Astrocyte (in vitro differentiated cells and primary cell): ENCODE results near the gene SPATA31E1.

ENCODE experiments used
- CTCF ChIP-seq: IDR thresholded peaks from 2 replicates; pipeline ENCODE4 v1.5.1; 2011; ENCODE audit warnings: low read depth, mild to moderate bottlenecking, inconsistent platforms, low read length, moderate library complexity; ENCODE audit not compliant: insufficient read depth
- EZH2 ChIP-seq: IDR thresholded peaks from 2 replicates; pipeline ENCODE4 v1.6.1; 2012; ENCODE audit warnings: mild to moderate bottlenecking, low read length, inconsistent platforms; ENCODE audit not compliant: insufficient read depth

- TF ChIP-seq CTCF, result no peak
- TF ChIP-seq EZH2, result no peak
These were observed 10.5 kb upstream of the SPATA31E1 start for GRCh38 chr9:87872079-87872624.
